Naive thymus-derived CD4-positive, alpha-beta T cell (primary cell): ENCODE data around the gene RAP2C. TPM values are rescaled to one million over a fixed set of nuclear protein-coding genes. Genes with fewer than 3 reads are reported as not detected.

Experiments used
- ATAC-seq: fragments of 150-1000 bp; cut with Tn5 transposase; 2 replicates; pipeline ENCODE4 v1.10.0; 2021; ENCODE audit warnings: mild to moderate bottlenecking, moderate library complexity
- CTCF ChIA-PET: fragments of 350-600 bp; sonication (Branson Sonifier 250); formaldehyde crosslinking; loops from one replicate; lab custom pipeline; 2021; ENCODE audit warnings: antibody characterized with exemption; lab: Charles Lee
- POLR2A ChIA-PET: fragments of 350-600 bp; sonication (Branson Sonifier 250); formaldehyde crosslinking; loops from one replicate; lab custom pipeline; 2021; ENCODE audit warnings: antibody characterized with exemption, inconsistent platforms; lab: Charles Lee
- DNase-seq, 9 donors: peaks; one replicate each; pipeline versions ENCODE4 v3.0.0 to v3.0.0-alpha.2; 2020 to 2022; ENCODE audit warnings: mixed read lengths in 1 of 9
- H3K27ac ChIP-seq: one replicate; pipeline ENCODE4 v1.7.0; 2013; ENCODE audit warnings: mild to moderate bottlenecking, low read depth, low read length, moderate library complexity
- H3K27me3 ChIP-seq, 2 donors: one replicate each; pipeline ENCODE4 v1.7.0; 2013; ENCODE audit warnings: low read length in 2 of 2, mild to moderate bottlenecking in 2 of 2, moderate library complexity in 2 of 2; ENCODE audit not compliant: control insufficient read depth in 2 of 2, insufficient read depth in 2 of 2
- H3K36me3 ChIP-seq, 3 experiments: 1 replicate in 2 of 3; 2 replicates in 1 of 3; pipeline ENCODE4 v1.7.0; 2013; ENCODE audit warnings: low read length in 3 of 3, mild to moderate bottlenecking in 3 of 3, moderate library complexity in 1 of 3; ENCODE audit not compliant: insufficient read depth in 3 of 3, control insufficient read depth in 2 of 3
- H3K4me1 ChIP-seq, 2 donors: one replicate each; pipeline ENCODE4 v1.7.0; 2013; ENCODE audit warnings: low read length in 2 of 2, mild to moderate bottlenecking in 2 of 2, moderate library complexity in 1 of 2; ENCODE audit not compliant: control insufficient read depth in 2 of 2, insufficient read depth in 2 of 2
- H3K4me3 ChIP-seq: 2 replicates; pipeline ENCODE4 v1.7.0; 2013; ENCODE audit warnings: mild to moderate bottlenecking, low read length
- H3K9me3 ChIP-seq, 3 experiments: 1 replicate in 2 of 3; 2 replicates in 1 of 3; pipeline ENCODE4 v1.7.0; 2013; ENCODE audit warnings: low read length in 3 of 3; ENCODE audit not compliant: control insufficient read depth in 2 of 3
- H3K27ac Mint-ChIP-seq, 9 donors: one replicate each; pipeline ENCODE4 v1.8.0; 2020 to 2022; ENCODE audit warnings: mixed read lengths in 9 of 9, mild to moderate bottlenecking in 8 of 9, moderate library complexity in 5 of 9, inconsistent platforms in 2 of 9
- H3K27me3 Mint-ChIP-seq, 5 donors: one replicate each; pipeline ENCODE4 v1.8.0; 2021 to 2022; ENCODE audit warnings: mixed read lengths in 5 of 5, mild to moderate bottlenecking in 1 of 5
- H3K36me3 Mint-ChIP-seq, 5 donors: one replicate each; pipeline ENCODE4 v1.8.0; 2020 to 2022; ENCODE audit warnings: mixed read lengths in 5 of 5, mild to moderate bottlenecking in 3 of 5, inconsistent platforms in 1 of 5
- H3K4me1 Mint-ChIP-seq, 7 donors: one replicate each; pipeline ENCODE4 v1.8.0; 2020 to 2022; ENCODE audit warnings: mixed read lengths in 7 of 7, mild to moderate bottlenecking in 3 of 7, inconsistent platforms in 1 of 7
- H3K4me3 Mint-ChIP-seq, 10 donors: one replicate each; pipeline ENCODE4 v1.8.0; 2020 to 2022; ENCODE audit warnings: mild to moderate bottlenecking in 10 of 10, mixed read lengths in 10 of 10, moderate library complexity in 6 of 10, inconsistent platforms in 2 of 10
- H3K9me3 Mint-ChIP-seq, 11 donors: one replicate each; pipeline ENCODE4 v1.8.0; 2020 to 2022; ENCODE audit warnings: mixed read lengths in 11 of 11, mild to moderate bottlenecking in 4 of 11, inconsistent platforms in 1 of 11, moderate library complexity in 1 of 11
- intact Hi-C, 2 donors: fragments of 100-400 bp; cut with micrococcal nuclease; formaldehyde crosslinking; loops; one replicate each; pipeline ENCODE4 v1.15.1; 2023
- polyA plus RNA-seq, 2 donors: library from polyadenylated mRNA; unstranded; fragments of 300-500 nt; fragmentation: Illumina TruSeq; gene quantifications; one replicate each; pipeline ENCODE4 v1.2.3, GENCODE V29; 2021
- total RNA-seq, 6 experiments: library from RNA in 5 of 6; stranded (reverse) in 5 of 6; gene quantifications; 1 replicate in 5 of 6; 2 replicates in 1 of 6; pipeline ENCODE4 v1.2.3 and lab custom pipeline; 2021 to 2026

The RAP2C gene
- total and polyA plus RNA-seq, 7 experiments from 2014 or later = 11.7 to 34.7 (median 23.7) TPM

GRCh38 chrX:132191938-132192337, 27.3 kb downstream of the RAP2C start:
- H3K4me3 Mint-ChIP-seq = no peak overlapping the region
- H3K9me3 Mint-ChIP-seq = peaks cover 0 to 10% (median 2%) of the 10 kb centered on the region in 11 donors
- H3K27ac Mint-ChIP-seq = no peak overlapping the region
- intact Hi-C loops = no loop called here
- Histone ChIP-seq H3K36me3 (no peaks in the 10 kb centered on the region), H3K4me1 (no peaks in the 10 kb centered on the region), H3K4me3 (no peak overlapping the region), H3K9me3 (no peaks in the 10 kb centered on the region), H3K27ac (no peak overlapping the region), H3K27me3 (no peaks in the 10 kb centered on the region)
- no peak for ATAC-seq
- H3K4me1 Mint-ChIP-seq = no peaks in the 10 kb centered on the region
- CTCF ChIA-PET = no interaction called here
- no peaks in the 10 kb centered on the region for H3K27me3 Mint-ChIP-seq
- H3K36me3 Mint-ChIP-seq = peaks cover 0 to 5% (median 4%) of the 10 kb centered on the region in 5 donors
- no peak for DNase-seq
- POLR2A ChIA-PET = no interaction called here

- H3K27me3 Mint-ChIP-seq = no peaks in the 10 kb centered on the region
- DNase-seq (no peak), ATAC-seq (no peak)
- H3K9me3 Mint-ChIP-seq = peaks cover 0 to 5% (median 0%) of the 10 kb centered on the region in 11 donors
- POLR2A ChIA-PET = no interaction called here
- no peaks in the 10 kb centered on the region for H3K9me3 ChIP-seq
- H3K27ac Mint-ChIP-seq = no peak overlapping the region
- no peaks in the 10 kb centered on the region for H3K36me3 Mint-ChIP-seq
- no peaks in the 10 kb centered on the region for H3K4me1 Mint-ChIP-seq
- CTCF ChIA-PET = no interaction called here
- no peaks in the 10 kb centered on the region for H3K4me1 ChIP-seq
- H3K27me3 ChIP-seq = no peaks in the 10 kb centered on the region
- H3K4me3 ChIP-seq = no peak overlapping the region
- no peaks in the 10 kb centered on the region for H3K36me3 ChIP-seq
- H3K27ac ChIP-seq = no peak overlapping the region
- H3K4me3 Mint-ChIP-seq = no peak overlapping the region
- intact Hi-C loops = no loop called here
Measured at GRCh38 chrX:132188175-132188574, 31.1 kb downstream of the RAP2C start.

GRCh38 chrX:132187451-132187850, 31.8 kb downstream of the RAP2C start:
- no peaks in the 10 kb centered on the region for H3K4me1 Mint-ChIP-seq
- Histone ChIP-seq H3K27me3 (no peaks in the 10 kb centered on the region), H3K4me1 (no peaks in the 10 kb centered on the region), H3K9me3 (no peaks in the 10 kb centered on the region), H3K27ac (no peak overlapping the region), H3K36me3 (no peaks in the 10 kb centered on the region), H3K4me3 (no peak overlapping the region)
- H3K9me3 Mint-ChIP-seq = peaks cover 0 to 5% (median 0%) of the 10 kb centered on the region in 11 donors
- ATAC-seq (no peak), DNase-seq (no peak)
- intact Hi-C loops = no loop called here
- H3K27me3 Mint-ChIP-seq = no peaks in the 10 kb centered on the region
- no peak overlapping the region for H3K27ac Mint-ChIP-seq
- POLR2A ChIA-PET = no interaction called here
- H3K36me3 Mint-ChIP-seq = no peaks in the 10 kb centered on the region
- no peak overlapping the region for H3K4me3 Mint-ChIP-seq
- CTCF ChIA-PET = no interaction called here

- H3K4me1 Mint-ChIP-seq = no peaks in the 10 kb centered on the region
- H3K36me3 Mint-ChIP-seq = no peaks in the 10 kb centered on the region
- Histone ChIP-seq H3K27me3 (no peaks in the 10 kb centered on the region), H3K27ac (no peak overlapping the region), H3K4me3 (no peak overlapping the region), H3K4me1 (no peaks in the 10 kb centered on the region), H3K9me3 (no peaks in the 10 kb centered on the region), H3K36me3 (no peaks in the 10 kb centered on the region)
- H3K27ac Mint-ChIP-seq = no peak overlapping the region
- DNase-seq = no peak
- no peak overlapping the region for H3K4me3 Mint-ChIP-seq
- POLR2A ChIA-PET = no interaction called here
- no peaks in the 10 kb centered on the region for H3K9me3 Mint-ChIP-seq
- ATAC-seq = no peak
- intact Hi-C loops = no loop called here
- CTCF ChIA-PET = no interaction called here
- no peaks in the 10 kb centered on the region for H3K27me3 Mint-ChIP-seq
Measured at GRCh38 chrX:132184871-132185270, 34.4 kb downstream of the RAP2C start.

- H3K9me3 ChIP-seq = no peaks in the 10 kb centered on the region
- no peaks in the 10 kb centered on the region for H3K4me1 ChIP-seq
- Mint-ChIP-seq H3K27me3 (no peaks in the 10 kb centered on the region), H3K4me1 (no peaks in the 10 kb centered on the region), H3K9me3 (no peaks in the 10 kb centered on the region), H3K4me3 (no peak overlapping the region), H3K27ac (no peak overlapping the region), H3K36me3 (no peaks in the 10 kb centered on the region)
- CTCF ChIA-PET = no interaction called here
- POLR2A ChIA-PET = no interaction called here
- no peak for DNase-seq
- ATAC-seq = no peak
- H3K27me3 ChIP-seq = no peaks in the 10 kb centered on the region
- intact Hi-C loops = no loop called here
- H3K36me3 ChIP-seq = no peaks in the 10 kb centered on the region
- no peak overlapping the region for H3K27ac ChIP-seq
- no peak overlapping the region for H3K4me3 ChIP-seq
Measured at GRCh38 chrX:132181364-132181763, 37.9 kb downstream of the RAP2C start.

GRCh38 chrX:132180929-132181328, 38.3 kb downstream of the RAP2C start:
- no peak overlapping the region for H3K4me3 Mint-ChIP-seq
- DNase-seq = no peak
- CTCF ChIA-PET = no interaction called here

GRCh38 chrX:132173647-132174046, 45.6 kb downstream of the RAP2C start:
- ATAC-seq = no peak
- Histone ChIP-seq H3K9me3 (no peaks in the 10 kb centered on the region), H3K4me3 (no peak overlapping the region), H3K27me3 (no peaks in the 10 kb centered on the region), H3K27ac (no peak overlapping the region), H3K4me1 (no peaks in the 10 kb centered on the region), H3K36me3 (no peaks in the 10 kb centered on the region)
- no peak for DNase-seq
- CTCF ChIA-PET = interaction anchor here (0.6 kb wide), 1 partner anchor 101 kb away, joined by 4 read pairs; no protein-coding TSS in a partner anchor
- no peaks in the 10 kb centered on the region for H3K4me1 Mint-ChIP-seq
- H3K9me3 Mint-ChIP-seq = peaks cover 0 to 1% (median 0%) of the 10 kb centered on the region in 11 donors
- H3K36me3 Mint-ChIP-seq = no peaks in the 10 kb centered on the region
- H3K27ac Mint-ChIP-seq = no peak overlapping the region
- H3K27me3 Mint-ChIP-seq = peaks cover 0 to 7% (median 5%) of the 10 kb centered on the region in 5 donors
- intact Hi-C loops = no loop called here
- POLR2A ChIA-PET = no interaction called here
- no peak overlapping the region for H3K4me3 Mint-ChIP-seq

More at GRCh38 chrX:132180929-132181328, 38.3 kb downstream of the RAP2C start:
- ATAC-seq = no peak
- Histone ChIP-seq H3K27ac (no peak overlapping the region), H3K27me3 (no peaks in the 10 kb centered on the region), H3K9me3 (no peaks in the 10 kb centered on the region), H3K36me3 (no peaks in the 10 kb centered on the region), H3K4me3 (no peak overlapping the region), H3K4me1 (no peaks in the 10 kb centered on the region)
- no peaks in the 10 kb centered on the region for H3K27me3 Mint-ChIP-seq
- intact Hi-C loops = no loop called here
- H3K4me1 Mint-ChIP-seq = no peaks in the 10 kb centered on the region
- POLR2A ChIA-PET = no interaction called here
- no peaks in the 10 kb centered on the region for H3K36me3 Mint-ChIP-seq
- peaks cover 0 to 1% (median 0%) of the 10 kb centered on the region in 11 donors for H3K9me3 Mint-ChIP-seq
- no peak overlapping the region for H3K27ac Mint-ChIP-seq
